CD14-positive monocyte (primary cell): ENCODE measurements around the gene LMBRD1. TPM values are rescaled to one million over a fixed set of nuclear protein-coding genes. Genes with fewer than 3 reads are reported as not detected.
"Not testable (repeated sequence)": the region's sequence is repeated elsewhere in the genome, so short reads cannot be mapped to it uniquely, and the experiment has no call there.

Source experiments
- DNase-seq, 3 donors: peaks; one replicate each; pipeline ENCODE4 v3.0.0-alpha.2; 2011 to 2022
- H2AFZ ChIP-seq: 2 replicates; pipeline ENCODE4 v1.6.0; 2012; ENCODE audit warnings: mild to moderate bottlenecking, low read depth, low read length, inconsistent platforms; ENCODE audit not compliant: insufficient read depth, poor library complexity, severe bottlenecking
- H3K27ac ChIP-seq, 2 donors: 1 replicate in 1 of 2; 2 replicates in 1 of 2; pipeline ENCODE4 v1.5.1; 2012 to 2013; ENCODE audit warnings: low read length in 2 of 2, control low read depth in 1 of 2, inconsistent platforms in 1 of 2, low read depth in 1 of 2, mild to moderate bottlenecking in 1 of 2
- H3K27me3 ChIP-seq, 2 donors: one replicate each; pipeline versions ENCODE4 v1.6.0 to v1.6.1; 2011 to 2013; ENCODE audit warnings: low read length in 2 of 2; ENCODE audit not compliant: control insufficient read depth in 2 of 2, insufficient read depth in 2 of 2
- H3K36me3 ChIP-seq, 2 donors: replicated peaks in 1 of 2; 1 replicate in 1 of 2; 2 replicates in 1 of 2; pipeline versions ENCODE4 v1.5.1 to v1.6.1; 2012 to 2013; ENCODE audit warnings: low read length in 2 of 2, control low read depth in 1 of 2, inconsistent platforms in 1 of 2, mild to moderate bottlenecking in 1 of 2; ENCODE audit not compliant: insufficient read depth in 2 of 2, control insufficient read depth in 1 of 2
- H3K4me1 ChIP-seq, 2 donors: 1 replicate in 1 of 2; 2 replicates in 1 of 2; pipeline versions ENCODE4 v1.5.1 to v1.6.1; 2012 to 2013; ENCODE audit warnings: low read length in 2 of 2, control low read depth in 1 of 2, inconsistent platforms in 1 of 2, mild to moderate bottlenecking in 1 of 2, moderate library complexity in 1 of 2; ENCODE audit not compliant: insufficient read depth in 2 of 2, control insufficient read depth in 1 of 2
- H3K4me2 ChIP-seq: replicated peaks from 2 replicates; pipeline ENCODE3; 2012; ENCODE audit warnings: low read length, moderate library complexity, mild to moderate bottlenecking; ENCODE audit not compliant: poor library complexity, severe bottlenecking; ENCODE audit errors: extremely low read depth
- H3K4me3 ChIP-seq, 3 experiments: fragments of 200-600 bp in 1 of 3; sonication (generic) in 1 of 3; replicated peaks in 1 of 3; 1 replicate in 2 of 3; 2 replicates in 1 of 3; pipeline ENCODE4 v1.5.1; 2011 to 2013; ENCODE audit warnings: low read length in 3 of 3, mild to moderate bottlenecking in 3 of 3, control low read depth in 2 of 3, low read depth in 2 of 3, inconsistent platforms in 1 of 3, moderate library complexity in 1 of 3
- H3K79me2 ChIP-seq: 2 replicates; pipeline ENCODE4 v1.6.0; 2012; ENCODE audit warnings: mild to moderate bottlenecking, control low read depth, inconsistent platforms, low read length, moderate library complexity; ENCODE audit not compliant: insufficient read depth
- H3K9ac ChIP-seq: 2 replicates; pipeline ENCODE4 v1.6.0; 2017; ENCODE audit warnings: low read length, mild to moderate bottlenecking; ENCODE audit not compliant: insufficient read depth, poor library complexity, severe bottlenecking
- H3K9me3 ChIP-seq, 2 donors: replicated peaks in 1 of 2; 1 replicate in 1 of 2; 2 replicates in 1 of 2; pipeline versions ENCODE4 v1.5.1 to v1.6.1; 2012 to 2013; ENCODE audit warnings: low read length in 2 of 2, control low read depth in 1 of 2; ENCODE audit not compliant: control insufficient read depth in 1 of 2, insufficient read depth in 1 of 2
- H4K20me1 ChIP-seq: 2 replicates; pipeline ENCODE4 v1.6.0; 2012; ENCODE audit warnings: mild to moderate bottlenecking, low read length, control low read depth, moderate library complexity; ENCODE audit not compliant: insufficient read depth
- H3K27ac Mint-ChIP-seq, 7 donors: one replicate each; pipeline ENCODE4 v1.8.0; 2020; ENCODE audit warnings: mild to moderate bottlenecking in 7 of 7, mixed read lengths in 7 of 7, moderate library complexity in 6 of 7, inconsistent platforms in 2 of 7
- H3K27me3 Mint-ChIP-seq, 3 donors: one replicate each; pipeline ENCODE4 v1.8.0; 2021 to 2022; ENCODE audit warnings: low read depth in 3 of 3, mild to moderate bottlenecking in 3 of 3, mixed read lengths in 3 of 3, moderate library complexity in 3 of 3, inconsistent platforms in 1 of 3
- H3K36me3 Mint-ChIP-seq, 2 donors: one replicate each; pipeline ENCODE4 v1.8.0; 2020; ENCODE audit warnings: mixed read lengths in 2 of 2, inconsistent platforms in 1 of 2, mild to moderate bottlenecking in 1 of 2
- H3K4me1 Mint-ChIP-seq: one replicate; pipeline ENCODE4 v1.8.0; 2020; ENCODE audit warnings: mild to moderate bottlenecking, mixed read lengths
- H3K4me3 Mint-ChIP-seq, 2 donors: one replicate each; pipeline ENCODE4 v1.8.0; 2020; ENCODE audit warnings: mild to moderate bottlenecking in 2 of 2, mixed read lengths in 2 of 2, moderate library complexity in 1 of 2
- H3K9me3 Mint-ChIP-seq, 7 donors: one replicate each; pipeline ENCODE4 v1.8.0; 2020 to 2022; ENCODE audit warnings: mixed read lengths in 7 of 7, mild to moderate bottlenecking in 6 of 7, moderate library complexity in 6 of 7, inconsistent platforms in 2 of 7
- CTCF ChIP-seq: fragments of 200-600 bp; IDR thresholded peaks from one replicate; pipeline ENCODE4 v1.8.0; 2022; ENCODE audit warnings: antibody characterized with exemption, mild to moderate bottlenecking
- WGBS: methylation state at CpG from one replicate; pipeline ENCODE4 v1.1.5; 2013; ENCODE audit warnings: missing lambda C conversion rate; ENCODE audit not compliant: insufficient coverage; 5-methylcytosine and 5-hydroxymethylcytosine counted together
- intact Hi-C, 2 donors: fragments of 100-400 bp; cut with micrococcal nuclease; formaldehyde crosslinking; loops; one replicate each; pipeline versions ENCODE4 v1.15.0 to v1.15.1; 2023
- polyA plus RNA-seq, 3 donors: library from polyadenylated mRNA; depleted of rRNA in 1 of 3; unstranded in 2 of 3; stranded (reverse) in 1 of 3; fragments of 300-500 nt in 2 of 3; fragments of >200 nt in 1 of 3; fragmentation: Illumina TruSeq in 2 of 3; gene quantifications; 1 replicate in 2 of 3; 2 replicates in 1 of 3; pipeline ENCODE4 v1.2.3, GENCODE V29; 2012 to 2021

Gene LMBRD1
- polyA plus RNA-seq, 3 donors, result 24.7 to 71.6 (median 64.2) TPM

- H3K27ac Mint-ChIP-seq, result no peak overlapping the region
- peaks cover 0 to 3% of the 10 kb centered on the region in 2 donors for H3K9me3 ChIP-seq
- intact Hi-C loops, result no loop called here
Measured at GRCh38 chr6:69827276-69827893, 30.6 kb upstream of the LMBRD1 start.

GRCh38 chr6:69825904-69826303 is 29.1 kb upstream of the LMBRD1 start:
- Histone ChIP-seq H3K79me2 (no peaks in the 10 kb centered on the region), H3K4me1 (no peaks in the 10 kb centered on the region), H4K20me1 (no peaks in the 10 kb centered on the region), H3K4me2 (no peak overlapping the region), H2AFZ (peak overlapping the region; percentile 16), H3K27ac (no peak overlapping the region), H3K36me3 (no peaks in the 10 kb centered on the region), H3K4me3 (no peak overlapping the region), H3K27me3 (no peaks in the 10 kb centered on the region), H3K9me3 (peaks cover 0 to 3% of the 10 kb centered on the region in 2 donors), H3K9ac (no peak overlapping the region)
- Mint-ChIP-seq H3K4me3 (no peak overlapping the region), H3K27ac (no peak overlapping the region), H3K27me3 (peaks cover 0 to 3% (median 0%) of the 10 kb centered on the region in 3 donors), H3K4me1 (peaks cover 3% of the 10 kb centered on the region), H3K36me3 (no peaks in the 10 kb centered on the region), H3K9me3 (peaks cover 0 to 4% (median 0%) of the 10 kb centered on the region in 7 donors)
- WGBS, result 88% methylated on average over 1 of the region's 1 CpG
- intact Hi-C loops, result no loop called here
- no peak for TF ChIP-seq CTCF
- no peak for DNase-seq

More at GRCh38 chr6:69827276-69827893, 30.6 kb upstream of the LMBRD1 start:
- H3K4me2 ChIP-seq, result no peak overlapping the region
- no peaks in the 10 kb centered on the region for H3K79me2 ChIP-seq
- no peak overlapping the region for H3K4me3 ChIP-seq
- no CpG with 5 or more reads among the region's 2 CpGs for WGBS
- Mint-ChIP-seq H3K36me3 (no peaks in the 10 kb centered on the region), H3K9me3 (peaks cover 0 to 6% (median 0%) of the 10 kb centered on the region in 7 donors), H3K27me3 (peaks cover 0 to 3% (median 0%) of the 10 kb centered on the region in 3 donors), H3K4me3 (no peak overlapping the region), H3K4me1 (peaks cover 3% of the 10 kb centered on the region)
- no peaks in the 10 kb centered on the region for H3K4me1 ChIP-seq
- no peak overlapping the region for H3K27ac ChIP-seq
- H2AFZ ChIP-seq, result no peak overlapping the region
- no peak for TF ChIP-seq CTCF
- no peaks in the 10 kb centered on the region for H3K36me3 ChIP-seq
- no peak for DNase-seq
- H3K27me3 ChIP-seq, result peaks cover 0 to 2% of the 10 kb centered on the region in 2 donors
- H3K9ac ChIP-seq, result no peak overlapping the region
- no peaks in the 10 kb centered on the region for H4K20me1 ChIP-seq

GRCh38 chr6:69824355-69824754 is 27.5 kb upstream of the LMBRD1 start:
- H4K20me1 ChIP-seq, H3K79me2 ChIP-seq, H3K27me3 Mint-ChIP-seq, H3K27ac ChIP-seq, H3K4me2 ChIP-seq, H3K36me3 Mint-ChIP-seq, intact Hi-C loops, H3K27me3 ChIP-seq, H3K4me1 Mint-ChIP-seq, H3K36me3 ChIP-seq, DNase-seq, H3K4me3 ChIP-seq, H3K4me1 ChIP-seq, H3K9ac ChIP-seq, H3K9me3 ChIP-seq, H3K9me3 Mint-ChIP-seq, H2AFZ ChIP-seq, H3K27ac Mint-ChIP-seq, H3K4me3 Mint-ChIP-seq: not testable (repeated sequence)
- no CpG with 5 or more reads among the region's 5 CpGs for WGBS
